Gastroesophageal sphincter (tissue), 4 donors: ENCODE results near the gene RYR2. TPM values are rescaled to one million over a fixed set of nuclear protein-coding genes. Genes with fewer than 3 reads are reported as not detected.
"Not testable (repeated sequence)": the region's sequence is repeated elsewhere in the genome, so short reads cannot be mapped to it uniquely, and the experiment has no call there.

Source experiments
- ATAC-seq: fragments of 150-250 bp; one replicate; pipeline ENCODE4 v1.9.1; 2016; ENCODE audit warnings: mild to moderate bottlenecking, moderate library complexity
- H3K27ac ChIP-seq, 4 donors: fragments of 200-600 bp; sonication (generic) in 3 of 4; 1 replicate in 3 of 4; 2 replicates in 1 of 4; pipeline ENCODE4 v1.5.1; 2016 to 2019
- H3K27me3 ChIP-seq: fragments of 200-600 bp; sonication (generic); one replicate; pipeline ENCODE4 v1.5.1; 2019
- H3K36me3 ChIP-seq, 2 donors: fragments of 200-600 bp; sonication (generic); one replicate each; pipeline ENCODE4 v1.5.1; 2019; ENCODE audit warnings: control low read depth in 1 of 2
- H3K4me1 ChIP-seq, 3 donors: fragments of 200-600 bp; sonication (generic); 1 replicate in 2 of 3; 2 replicates in 1 of 3; pipeline ENCODE4 v1.5.1; 2016 to 2019; ENCODE audit warnings: control low read depth in 2 of 3
- H3K4me3 ChIP-seq, 2 donors: fragments of 200-600 bp; sonication (generic); one replicate each; pipeline ENCODE4 v1.5.1; 2019; ENCODE audit warnings: mild to moderate bottlenecking in 1 of 2, moderate library complexity in 1 of 2
- H3K9me3 ChIP-seq, 3 donors: fragments of 200-600 bp; sonication (generic); one replicate each; pipeline ENCODE4 v1.5.1; 2017 to 2019; ENCODE audit warnings: control low read depth in 2 of 3
- CTCF ChIP-seq, 4 experiments: fragments of 200-600 bp in 2 of 4; fragments of 450-650 bp in 2 of 4; sonication (generic) in 1 of 4; IDR thresholded peaks; one replicate each; pipeline ENCODE4 v1.5.1; 2017 to 2019; ENCODE audit warnings: antibody characterized with exemption in 4 of 4, mild to moderate bottlenecking in 2 of 4, moderate library complexity in 2 of 4
- EP300 ChIP-seq: sonication (generic); formaldehyde crosslinking; IDR thresholded peaks from one replicate; pipeline ENCODE4 v1.6.1; 2017; ENCODE audit warnings: antibody characterized with exemption, mild to moderate bottlenecking
- POLR2A ChIP-seq, 2 donors: fragments of 450-650 bp; IDR thresholded peaks; one replicate each; pipeline ENCODE4 v1.6.1; 2017; ENCODE audit warnings: antibody characterized with exemption in 2 of 2, mild to moderate bottlenecking in 2 of 2, moderate library complexity in 1 of 2
- POLR2AphosphoS5 ChIP-seq: sonication (generic); formaldehyde crosslinking; IDR thresholded peaks from one replicate; pipeline ENCODE4 v1.6.1; 2017; ENCODE audit warnings: antibody characterized with exemption
- WGBS, 2 donors: methylation state at CpG; one replicate each; pipeline ENCODE4 v1.1.5; 2018; ENCODE audit warnings: low coverage in 1 of 2; 5-methylcytosine and 5-hydroxymethylcytosine counted together
- total RNA-seq, 4 donors: library from RNA; depleted of rRNA; stranded (reverse); fragments of >200 nt; gene quantifications; one replicate each; pipeline ENCODE4 v1.1.0, GENCODE V29; 2016

The RYR2 gene
- total RNA-seq, 4 donors from 2014 or later = 27.4 to 78.8 (median 42.7) TPM

- Histone ChIP-seq H3K27ac (no peak overlapping the region), H3K4me3 (no peak overlapping the region), H3K36me3 (no peaks in the 10 kb centered on the region), H3K27me3 (no peaks in the 10 kb centered on the region), H3K9me3 (no peaks in the 10 kb centered on the region), H3K4me1 (no peaks in the 10 kb centered on the region)
- ATAC-seq = no peak
- TF ChIP-seq EP300 (no peak), CTCF (IDR thresholded peaks at IDR 0.05) (no peak), POLR2AphosphoS5 (no peak), POLR2A (IDR thresholded peaks at IDR 0.05) (no peak)
- WGBS, 2 donors = 86 to 92% methylated on average over 1 of the region's 1 CpG
Observed at GRCh38 chr1:237355022-237355421, 313.0 kb downstream of the RYR2 start.

- no peak overlapping the region for H3K27ac ChIP-seq
- H3K4me3 ChIP-seq = no peak overlapping the region
- TF ChIP-seq EP300 (no peak), CTCF (IDR thresholded peaks at IDR 0.05) (no peak), POLR2A (IDR thresholded peaks at IDR 0.05) (no peak), POLR2AphosphoS5 (no peak)
- H3K27me3 ChIP-seq = no peaks in the 10 kb centered on the region
- 100% methylated on average over 1 of the region's 1 CpG; no CpG with 5 or more reads in 1 of the 2 donors for WGBS, 2 donors
- H3K4me1 ChIP-seq = no peaks in the 10 kb centered on the region
- ATAC-seq = no peak
- H3K9me3 ChIP-seq = no peaks in the 10 kb centered on the region
- no peaks in the 10 kb centered on the region for H3K36me3 ChIP-seq
Observed at GRCh38 chr1:237358555-237358954, 316.6 kb downstream of the RYR2 start.

GRCh38 chr1:237367758-237368157 is 325.8 kb downstream of the RYR2 start:
- TF ChIP-seq POLR2AphosphoS5 (no peak), EP300 (no peak), CTCF (IDR thresholded peaks at IDR 0.05) (no peak), POLR2A (IDR thresholded peaks at IDR 0.05) (no peak)
- 62% methylated on average over 2 of the region's 2 CpGs; no CpG with 5 or more reads in 1 of the 2 donors for WGBS, 2 donors
- Histone ChIP-seq H3K36me3 (no peaks in the 10 kb centered on the region), H3K4me1 (no peaks in the 10 kb centered on the region), H3K4me3 (no peak overlapping the region), H3K27me3 (no peaks in the 10 kb centered on the region), H3K27ac (no peak overlapping the region), H3K9me3 (no peaks in the 10 kb centered on the region)
- no peak for ATAC-seq

- not testable (repeated sequence) for H3K36me3 ChIP-seq, H3K4me1 ChIP-seq, H3K27me3 ChIP-seq, H3K9me3 ChIP-seq, H3K27ac ChIP-seq, H3K4me3 ChIP-seq, ATAC-seq
- WGBS, 2 donors = 74 to 100% methylated on average over 2 to 3 of the region's 3 CpGs
Observed at GRCh38 chr1:237371477-237371876, 329.5 kb downstream of the RYR2 start.

GRCh38 chr1:237383791-237384190 is 341.8 kb downstream of the RYR2 start:
- Histone ChIP-seq H3K36me3 (no peaks in the 10 kb centered on the region), H3K4me1 (peaks cover 0 to 12% (median 0%) of the 10 kb centered on the region in 3 donors), H3K27ac (peak overlapping the region in 2 of 4 donors; percentile 35 to 39), H3K27me3 (no peaks in the 10 kb centered on the region), H3K4me3 (no peak overlapping the region), H3K9me3 (no peaks in the 10 kb centered on the region)
- ATAC-seq = no peak
- TF ChIP-seq POLR2A (IDR thresholded peaks at IDR 0.05) (no peak), POLR2AphosphoS5 (no peak), EP300 (no peak), CTCF (IDR thresholded peaks at IDR 0.05) (no peak)
- WGBS, 2 donors = 17 to 26% methylated on average over 2 to 3 of the region's 3 CpGs
